Activated naive CD8-positive, alpha-beta T cell treated with anti-CD3 and anti-CD28 coated beads, Interleukin-2, amount 50 U/mL, for 24 hours (primary cell): ENCODE measurements around the gene CHST11.

Source experiments
- ATAC-seq: fragments of 150-1000 bp; cut with Tn5 transposase; one replicate; pipeline ENCODE4 v1.10.0; 2021
- DNase-seq: peaks from one replicate; pipeline ENCODE4 v3.0.0; 2021
- H3K27ac Mint-ChIP-seq: one replicate; pipeline ENCODE4 v1.8.0; 2021; ENCODE audit warnings: mild to moderate bottlenecking, mixed read lengths
- H3K27me3 Mint-ChIP-seq: one replicate; pipeline ENCODE4 v1.8.0; 2021; ENCODE audit warnings: mixed read lengths
- H3K36me3 Mint-ChIP-seq: one replicate; pipeline ENCODE4 v1.8.0; 2021; ENCODE audit warnings: low read depth, mixed read lengths
- H3K4me1 Mint-ChIP-seq: one replicate; pipeline ENCODE4 v1.8.0; 2021; ENCODE audit warnings: mixed read lengths
- H3K4me3 Mint-ChIP-seq: one replicate; pipeline ENCODE4 v1.8.0; 2021; ENCODE audit warnings: mild to moderate bottlenecking, moderate library complexity, mixed read lengths
- H3K9me3 Mint-ChIP-seq: one replicate; pipeline ENCODE4 v1.8.0; 2021; ENCODE audit warnings: mixed read lengths

CHST11 gene

GRCh38 chr12:104719700-104720338 is 263.1 kb downstream of the CHST11 start:
- peaks cover 47% of the 10 kb centered on the region for H3K4me1 Mint-ChIP-seq
- no peaks in the 10 kb centered on the region for H3K9me3 Mint-ChIP-seq
- no peak for ATAC-seq

GRCh38 chr12:104720339-104721038 is 263.7 kb downstream of the CHST11 start:
- peak; percentile 79 for ATAC-seq
- Mint-ChIP-seq H3K27ac (peak overlapping the region; percentile 86), H3K9me3 (no peaks in the 10 kb centered on the region), H3K27me3 (no peaks in the 10 kb centered on the region), H3K4me3 (peak overlapping the region; percentile 77), H3K4me1 (peaks cover 48% of the 10 kb centered on the region), H3K36me3 (no peaks in the 10 kb centered on the region)
- DNase-seq: peak; percentile 73

More at GRCh38 chr12:104719700-104720338, 263.1 kb downstream of the CHST11 start:
- no peaks in the 10 kb centered on the region for H3K36me3 Mint-ChIP-seq
- no peaks in the 10 kb centered on the region for H3K27me3 Mint-ChIP-seq
- DNase-seq: no peak
- peak overlapping the region; percentile 77 for H3K4me3 Mint-ChIP-seq
- peak overlapping the region; percentile 86 for H3K27ac Mint-ChIP-seq

GRCh38 chr12:104721039-104721405 is 264.3 kb downstream of the CHST11 start:
- no peaks in the 10 kb centered on the region for H3K27me3 Mint-ChIP-seq
- no peak for DNase-seq
- H3K4me1 Mint-ChIP-seq: peaks cover 47% of the 10 kb centered on the region
- H3K4me3 Mint-ChIP-seq: peak overlapping the region; percentile 77
- no peaks in the 10 kb centered on the region for H3K36me3 Mint-ChIP-seq
- H3K9me3 Mint-ChIP-seq: no peaks in the 10 kb centered on the region
- ATAC-seq: peak; percentile 21
- peak overlapping the region; percentile 86 for H3K27ac Mint-ChIP-seq

DNA sequence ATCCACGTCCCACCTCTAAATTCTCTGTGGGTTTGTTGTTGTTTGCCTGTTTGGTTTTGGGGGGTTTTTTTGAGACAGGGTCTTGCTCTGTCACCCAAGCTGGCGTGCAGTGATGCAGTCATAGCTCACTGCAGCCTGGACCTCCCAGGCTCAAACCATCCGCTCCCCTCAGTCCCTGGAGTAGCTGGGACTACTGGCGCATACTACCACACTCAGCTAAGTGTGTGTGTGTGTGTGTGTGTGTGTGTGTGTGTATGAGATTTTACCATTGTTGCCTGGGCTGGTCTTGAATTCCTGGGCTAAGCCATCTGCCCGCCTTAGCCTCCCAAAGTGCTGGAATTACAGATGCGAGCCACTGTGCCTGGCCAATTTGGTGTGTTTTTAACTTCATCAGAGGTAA is 265.2 kb downstream of the CHST11 start:
- ATAC-seq: no peak

DNA sequence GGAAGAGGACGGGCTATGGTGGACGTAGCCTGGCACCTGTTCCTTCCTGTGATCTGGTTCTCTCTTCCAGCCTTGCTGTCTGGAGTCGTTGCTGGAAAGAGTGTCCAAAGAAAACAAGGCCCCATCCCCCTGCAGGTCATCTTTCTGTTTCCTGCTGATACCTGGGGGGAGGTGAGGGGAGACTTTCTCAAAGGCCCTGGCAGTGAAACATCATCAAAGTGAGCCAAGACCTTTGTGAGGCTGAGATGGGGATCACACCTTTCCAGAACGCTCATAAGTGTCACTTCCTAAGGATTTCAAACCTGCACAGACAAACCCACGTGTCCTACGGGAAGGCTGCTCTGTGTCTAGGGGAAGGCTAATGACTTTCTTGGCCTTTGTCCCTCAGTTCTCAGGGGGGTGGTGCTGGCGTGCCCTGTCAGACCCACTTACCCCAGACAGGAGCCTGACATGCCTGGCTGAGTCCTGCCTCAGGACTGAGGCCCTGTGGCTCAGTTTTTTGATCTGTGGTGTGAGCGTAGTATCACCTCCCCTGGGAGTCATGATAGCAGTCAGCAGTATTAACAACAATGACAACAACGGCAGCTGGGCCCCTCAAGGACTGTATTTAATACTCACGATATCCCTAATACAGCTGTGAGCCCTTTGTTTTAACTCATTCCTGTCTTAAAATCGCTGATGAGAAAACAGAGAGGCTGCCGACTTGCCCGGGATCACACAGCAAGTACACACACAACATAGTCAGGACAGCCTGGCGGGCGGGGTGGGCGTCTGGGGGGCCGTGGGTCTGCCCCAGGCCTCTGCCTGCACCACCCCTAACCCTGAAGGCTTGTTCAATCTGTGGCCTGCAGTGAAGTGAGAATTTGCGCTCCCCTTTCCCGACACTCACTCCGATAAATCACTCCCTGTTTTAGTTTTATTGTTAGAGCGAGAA is 266.1 kb downstream of the CHST11 start:
- DNase-seq (no peak), ATAC-seq (no peak)
- no peaks in the 10 kb centered on the region for H3K27me3 Mint-ChIP-seq
- H3K4me3 Mint-ChIP-seq: no peak overlapping the region
- peaks cover 43% of the 10 kb centered on the region for H3K4me1 Mint-ChIP-seq
- no peaks in the 10 kb centered on the region for H3K36me3 Mint-ChIP-seq
- H3K27ac Mint-ChIP-seq: no peak overlapping the region
- no peaks in the 10 kb centered on the region for H3K9me3 Mint-ChIP-seq

More for the DNA sequence above, 265.2 kb downstream of the CHST11 start:
- peak overlapping the region; percentile 37 for H3K27ac Mint-ChIP-seq
- H3K4me3 Mint-ChIP-seq: peak overlapping the region; percentile 77
- DNase-seq: no peak
- H3K4me1 Mint-ChIP-seq: peaks cover 43% of the 10 kb centered on the region
- no peaks in the 10 kb centered on the region for H3K36me3 Mint-ChIP-seq
- H3K27me3 Mint-ChIP-seq: no peaks in the 10 kb centered on the region
- no peaks in the 10 kb centered on the region for H3K9me3 Mint-ChIP-seq

- DNase-seq (no peak), ATAC-seq (no peak)
- Mint-ChIP-seq H3K9me3 (no peaks in the 10 kb centered on the region), H3K4me1 (peaks cover 46% of the 10 kb centered on the region), H3K4me3 (no peak overlapping the region), H3K27ac (no peak overlapping the region), H3K27me3 (no peaks in the 10 kb centered on the region), H3K36me3 (no peaks in the 10 kb centered on the region)
Measured at GRCh38 chr12:104723895-104724294, 267.1 kb downstream of the CHST11 start.

DNA sequence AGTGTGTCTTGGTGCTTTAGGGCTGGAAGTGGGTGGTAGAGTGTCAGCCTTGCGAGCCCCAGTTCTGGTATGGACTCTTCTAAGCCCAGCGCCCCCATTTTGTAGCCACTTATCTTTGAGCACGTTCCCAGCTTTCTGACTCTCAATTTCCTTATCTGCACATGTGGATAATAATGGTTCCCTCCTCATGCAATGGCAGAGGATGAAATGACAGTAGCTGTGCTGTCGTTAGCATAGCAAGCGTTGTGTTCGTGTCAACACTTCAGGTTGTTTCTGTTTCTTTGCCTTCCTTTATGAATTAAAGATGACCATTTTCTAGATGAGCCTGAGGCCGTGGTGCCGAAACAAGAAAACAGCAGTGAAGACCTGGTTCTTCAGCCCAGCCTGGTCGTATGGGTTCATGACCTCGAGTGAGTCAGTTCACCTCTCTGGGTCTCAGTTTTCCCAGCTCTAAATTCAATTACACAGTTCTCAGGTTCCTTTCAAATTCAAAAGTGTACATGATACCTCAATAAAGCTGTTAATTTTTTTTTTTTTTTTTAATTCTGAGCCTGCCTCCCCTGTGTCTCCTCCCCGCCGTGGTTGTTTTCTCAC is 268.3 kb downstream of the CHST11 start:
- H3K27ac Mint-ChIP-seq: peak overlapping the region; percentile 18
- H3K27me3 Mint-ChIP-seq: no peaks in the 10 kb centered on the region

DNA sequence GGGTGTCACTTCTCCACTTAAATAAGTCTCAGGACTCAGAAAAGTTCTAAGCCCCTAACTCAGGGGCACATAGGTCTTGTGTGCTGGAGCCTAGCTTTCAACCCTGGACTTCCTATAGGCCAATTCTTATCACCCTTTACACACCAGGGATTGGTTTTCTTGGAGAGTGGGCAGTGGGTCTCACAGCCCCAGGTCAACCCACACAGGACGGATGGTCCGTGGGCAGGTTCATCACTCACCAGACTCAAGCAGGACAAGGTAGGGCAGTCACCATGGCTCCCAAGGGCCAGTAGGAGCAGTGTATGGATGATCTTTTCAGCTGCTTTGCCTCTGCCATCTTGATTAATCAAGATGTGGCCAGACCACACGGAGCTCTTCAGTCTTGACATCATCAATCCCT is 268.9 kb downstream of the CHST11 start:
- Mint-ChIP-seq H3K4me1 (peaks cover 42% of the 10 kb centered on the region), H3K27me3 (no peaks in the 10 kb centered on the region), H3K36me3 (no peaks in the 10 kb centered on the region), H3K4me3 (no peak overlapping the region), H3K9me3 (no peaks in the 10 kb centered on the region), H3K27ac (peak overlapping the region; percentile 18)
- no peak for DNase-seq
- no peak for ATAC-seq

More for the DNA sequence above, 268.3 kb downstream of the CHST11 start:
- ATAC-seq (no peak), DNase-seq (no peak)
- peaks cover 47% of the 10 kb centered on the region for H3K4me1 Mint-ChIP-seq
- no peaks in the 10 kb centered on the region for H3K9me3 Mint-ChIP-seq
- no peak overlapping the region for H3K4me3 Mint-ChIP-seq
- H3K36me3 Mint-ChIP-seq: no peaks in the 10 kb centered on the region

DNA sequence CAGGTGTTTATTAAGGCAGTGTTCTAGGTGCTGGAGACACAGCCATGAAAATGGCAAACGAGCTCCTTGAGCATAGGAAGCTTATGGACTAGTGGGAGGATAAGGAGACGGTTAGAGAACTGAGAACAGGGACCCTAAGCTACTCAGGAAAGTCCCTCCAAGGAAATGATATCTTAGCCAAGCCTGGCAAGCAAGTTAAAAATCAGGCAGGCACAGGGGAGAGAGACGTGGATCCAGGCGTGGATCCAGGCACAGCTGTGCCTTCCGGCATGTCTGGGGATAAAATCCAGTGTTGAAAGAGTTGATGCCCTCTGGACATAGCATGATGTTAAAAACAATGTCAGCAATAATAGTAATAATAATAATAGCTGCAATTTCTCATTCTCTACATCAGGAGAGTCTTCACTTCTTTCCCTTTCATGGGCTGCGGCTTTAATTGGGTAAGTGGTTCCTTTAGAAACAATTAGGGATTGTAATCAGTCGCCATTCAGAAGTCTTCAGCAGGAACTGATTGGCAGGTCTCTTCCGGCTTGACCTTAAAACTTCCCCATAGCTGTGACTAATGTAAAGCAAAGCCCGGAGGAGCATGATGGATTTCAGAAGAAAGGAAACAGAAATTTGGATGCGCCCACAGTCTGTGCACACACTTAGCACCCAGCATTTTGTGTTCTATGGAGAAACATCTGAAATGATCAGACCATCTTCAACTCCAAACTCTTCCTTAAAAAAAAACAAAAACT is 271.1 kb downstream of the CHST11 start:
- Mint-ChIP-seq H3K27ac (no peak overlapping the region), H3K4me1 (peaks cover 24% of the 10 kb centered on the region), H3K36me3 (no peaks in the 10 kb centered on the region), H3K27me3 (no peaks in the 10 kb centered on the region), H3K4me3 (no peak overlapping the region), H3K9me3 (no peaks in the 10 kb centered on the region)
- DNase-seq (no peak), ATAC-seq (no peak)

- Mint-ChIP-seq H3K27me3 (no peaks in the 10 kb centered on the region), H3K27ac (no peak overlapping the region), H3K4me3 (no peak overlapping the region), H3K36me3 (no peaks in the 10 kb centered on the region), H3K4me1 (peaks cover 22% of the 10 kb centered on the region), H3K9me3 (no peaks in the 10 kb centered on the region)
- no peak for DNase-seq
- ATAC-seq: no peak
Measured at GRCh38 chr12:104729091-104729490, 272.3 kb downstream of the CHST11 start.

- no peaks in the 10 kb centered on the region for H3K27me3 Mint-ChIP-seq
- H3K36me3 Mint-ChIP-seq: no peaks in the 10 kb centered on the region
- DNase-seq (no peak), ATAC-seq (no peak)
- H3K9me3 Mint-ChIP-seq: no peaks in the 10 kb centered on the region
- no peak overlapping the region for H3K27ac Mint-ChIP-seq
- H3K4me3 Mint-ChIP-seq: no peak overlapping the region
- peaks cover 22% of the 10 kb centered on the region for H3K4me1 Mint-ChIP-seq
Measured at GRCh38 chr12:104729610-104730446, 273.1 kb downstream of the CHST11 start.

DNA sequence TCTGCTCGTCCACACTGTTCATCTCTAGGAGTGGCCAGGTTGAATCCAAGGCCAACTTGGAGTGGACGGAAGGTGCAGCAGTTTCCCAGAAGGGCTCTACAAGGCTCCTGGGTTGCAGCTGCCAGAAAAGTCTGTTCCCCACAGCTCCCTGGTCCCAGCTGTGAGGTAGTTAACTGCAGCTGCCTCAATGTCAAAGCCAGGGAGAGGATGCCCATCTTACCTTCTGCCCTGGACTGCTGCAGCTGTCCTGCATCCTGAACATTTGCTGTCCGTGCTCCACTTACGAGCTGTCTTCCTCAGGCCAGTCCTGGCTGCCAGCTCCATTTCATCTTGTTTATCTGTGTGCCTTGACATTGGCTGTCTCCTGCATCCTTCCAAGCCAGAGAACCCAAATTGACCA is 274.0 kb downstream of the CHST11 start:
- Mint-ChIP-seq H3K4me3 (no peak overlapping the region), H3K27me3 (no peaks in the 10 kb centered on the region), H3K36me3 (no peaks in the 10 kb centered on the region), H3K4me1 (peaks cover 28% of the 10 kb centered on the region), H3K9me3 (no peaks in the 10 kb centered on the region), H3K27ac (no peak overlapping the region)
- ATAC-seq (no peak), DNase-seq (no peak)

GRCh38 chr12:104733717-104734175 is 277.0 kb downstream of the CHST11 start:
- no peak overlapping the region for H3K27ac Mint-ChIP-seq
- H3K4me3 Mint-ChIP-seq: no peak overlapping the region
- ATAC-seq (peak; percentile 66), DNase-seq (peak; percentile 45)
- peaks cover 47% of the 10 kb centered on the region for H3K4me1 Mint-ChIP-seq
- no peaks in the 10 kb centered on the region for H3K9me3 Mint-ChIP-seq
- H3K36me3 Mint-ChIP-seq: no peaks in the 10 kb centered on the region
- no peaks in the 10 kb centered on the region for H3K27me3 Mint-ChIP-seq
